Lower lobe of right lung (tissue), 2 donors: ENCODE results near the gene DKK3. TPM values are rescaled to one million over a fixed set of nuclear protein-coding genes. Genes with fewer than 3 reads are reported as not detected.
A peak's percentile ranks its signal among the peaks of the same experiment; 100 is the strongest.

Experiments used
- ATAC-seq, 2 donors: fragments of 200-7000 bp; cut with Tn5 transposase; one replicate each; pipeline ENCODE4 v1.9.1; 2020 to 2022; ENCODE audit warnings: mild to moderate bottlenecking in 2 of 2, moderate library complexity in 2 of 2
- DNase-seq: peaks from one replicate; pipeline ENCODE4 v3.0.0-alpha.2; 2020
- H3K27ac ChIP-seq: fragments of 200-600 bp; one replicate; pipeline ENCODE4 v1.8.0; 2022
- H3K27me3 ChIP-seq: fragments of 200-600 bp; one replicate; pipeline ENCODE4 v1.8.0; 2022; ENCODE audit warnings: low read depth
- H3K36me3 ChIP-seq: fragments of 200-600 bp; one replicate; pipeline ENCODE4 v1.8.0; 2022; ENCODE audit warnings: mild to moderate bottlenecking
- H3K4me1 ChIP-seq: fragments of 200-600 bp; one replicate; pipeline ENCODE4 v1.8.0; 2022
- H3K4me3 ChIP-seq: fragments of 200-600 bp; one replicate; pipeline ENCODE4 v1.8.0; 2022; ENCODE audit warnings: mild to moderate bottlenecking
- H3K9me3 ChIP-seq: fragments of 200-600 bp; one replicate; pipeline ENCODE4 v1.8.0; 2022
- intact Hi-C: fragments of 100-400 bp; cut with DNase I; formaldehyde crosslinking; loops from one replicate; pipeline ENCODE4 v1.11.0; 2022
- total RNA-seq: library from RNA; stranded (reverse); fragmentation: NEBNext Ultra II Directional; extraction: Animal tissue kit (Norgen Biotek cat#: 25700); gene quantifications from one replicate; pipeline ENCODE4 v1.2.1, GENCODE V29; 2021
- TF ChIP-seq, protein P1 (sequence below): fragments of 200-600 bp; IDR thresholded peaks from one replicate; pipeline ENCODE4 v1.8.0; 2022; ENCODE audit warnings: antibody characterized with exemption, mild to moderate bottlenecking
- donor health status: DM: no; HTN: yes; CAD: no; lungs with severe emphysema.

The DKK3 gene
- total RNA-seq, 1 donor from 2014 or later = 111 TPM

DNA sequence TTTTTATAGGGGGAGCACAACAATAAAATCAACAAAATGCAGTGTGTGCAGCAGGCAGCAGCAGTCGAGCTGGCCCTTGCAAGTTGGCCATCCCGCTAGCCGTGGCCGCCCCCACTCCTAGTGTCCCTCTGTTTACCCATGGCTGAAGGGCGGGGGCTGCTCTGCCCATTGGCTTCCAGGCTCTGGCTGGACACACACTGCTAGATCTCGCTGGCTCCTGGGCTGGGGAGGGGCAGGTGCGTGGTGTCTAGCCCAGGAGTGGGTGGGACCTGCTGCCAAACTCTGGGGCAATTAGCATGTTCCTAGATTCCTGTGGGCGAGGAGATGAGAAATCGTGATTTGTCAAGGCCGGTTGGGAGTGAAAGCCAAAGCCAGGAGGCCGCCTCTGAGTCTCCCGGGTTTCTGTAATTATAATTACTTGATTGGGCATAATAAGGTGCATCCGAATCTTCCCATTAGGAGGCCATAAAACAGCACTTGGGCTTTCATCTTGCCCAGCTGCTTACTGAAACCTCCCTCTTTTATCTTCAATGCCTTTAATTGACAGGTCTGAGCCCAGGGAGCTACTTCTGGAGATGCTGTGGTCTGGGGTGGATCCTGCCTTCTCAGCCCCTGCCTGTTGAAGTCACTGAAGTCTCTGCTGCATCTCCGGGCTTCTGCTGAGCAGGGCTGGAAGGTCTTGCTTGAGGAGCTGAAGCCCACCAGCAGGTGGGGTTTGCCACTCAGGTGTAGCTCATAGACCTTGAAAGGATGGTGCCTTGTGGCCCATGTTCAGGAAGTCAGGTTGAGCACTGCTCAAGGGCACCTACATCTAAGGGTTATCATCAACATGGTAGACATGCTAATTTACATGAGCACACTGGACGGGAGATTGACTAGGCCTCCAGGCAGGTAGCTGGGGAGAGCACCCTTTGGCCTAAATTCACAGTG, 44.5 kb upstream of the DKK3 start:
- peaks cover 11% of the 10 kb centered on the region for H3K4me1 ChIP-seq
- intact Hi-C loops = no loop called here
- DNase-seq (no peak), ATAC-seq (no peak)
- TF ChIP-seq, protein P1, sequence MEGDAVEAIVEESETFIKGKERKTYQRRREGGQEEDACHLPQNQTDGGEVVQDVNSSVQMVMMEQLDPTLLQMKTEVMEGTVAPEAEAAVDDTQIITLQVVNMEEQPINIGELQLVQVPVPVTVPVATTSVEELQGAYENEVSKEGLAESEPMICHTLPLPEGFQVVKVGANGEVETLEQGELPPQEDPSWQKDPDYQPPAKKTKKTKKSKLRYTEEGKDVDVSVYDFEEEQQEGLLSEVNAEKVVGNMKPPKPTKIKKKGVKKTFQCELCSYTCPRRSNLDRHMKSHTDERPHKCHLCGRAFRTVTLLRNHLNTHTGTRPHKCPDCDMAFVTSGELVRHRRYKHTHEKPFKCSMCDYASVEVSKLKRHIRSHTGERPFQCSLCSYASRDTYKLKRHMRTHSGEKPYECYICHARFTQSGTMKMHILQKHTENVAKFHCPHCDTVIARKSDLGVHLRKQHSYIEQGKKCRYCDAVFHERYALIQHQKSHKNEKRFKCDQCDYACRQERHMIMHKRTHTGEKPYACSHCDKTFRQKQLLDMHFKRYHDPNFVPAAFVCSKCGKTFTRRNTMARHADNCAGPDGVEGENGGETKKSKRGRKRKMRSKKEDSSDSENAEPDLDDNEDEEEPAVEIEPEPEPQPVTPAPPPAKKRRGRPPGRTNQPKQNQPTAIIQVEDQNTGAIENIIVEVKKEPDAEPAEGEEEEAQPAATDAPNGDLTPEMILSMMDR = no peak
- H3K27me3 ChIP-seq = no peaks in the 10 kb centered on the region
- no peaks in the 10 kb centered on the region for H3K36me3 ChIP-seq
- no peak overlapping the region for H3K27ac ChIP-seq
- no peaks in the 10 kb centered on the region for H3K9me3 ChIP-seq
- no peak overlapping the region for H3K4me3 ChIP-seq

DNA sequence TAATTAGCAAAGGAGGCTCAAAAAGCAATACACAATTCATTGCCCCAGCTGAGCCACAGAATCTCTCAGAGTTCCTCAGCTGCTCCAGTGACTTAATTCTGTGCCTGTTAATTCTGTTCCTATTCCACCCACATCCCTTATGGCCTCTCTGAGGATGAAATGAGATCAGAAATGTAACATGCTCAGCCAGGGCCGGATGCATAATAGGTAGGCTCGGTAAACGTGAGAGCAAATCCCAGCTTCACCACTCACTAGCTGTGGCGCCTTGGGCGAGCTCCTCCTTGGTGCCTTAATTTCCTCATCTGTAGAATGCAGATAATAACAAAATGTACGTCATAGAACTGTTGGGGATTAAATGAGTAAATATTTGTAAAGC, 42.8 kb upstream of the DKK3 start:
- no peak overlapping the region for H3K4me3 ChIP-seq
- no peaks in the 10 kb centered on the region for H3K36me3 ChIP-seq
- H3K27ac ChIP-seq = no peak overlapping the region
- no peaks in the 10 kb centered on the region for H3K27me3 ChIP-seq
- peaks cover 20% of the 10 kb centered on the region for H3K4me1 ChIP-seq
- no peak for DNase-seq
- TF ChIP-seq, protein P1 = no peak
- peak in 1 of 2 donors; percentile 52 for ATAC-seq
- H3K9me3 ChIP-seq = no peaks in the 10 kb centered on the region
- intact Hi-C loops = no loop called here

DNA sequence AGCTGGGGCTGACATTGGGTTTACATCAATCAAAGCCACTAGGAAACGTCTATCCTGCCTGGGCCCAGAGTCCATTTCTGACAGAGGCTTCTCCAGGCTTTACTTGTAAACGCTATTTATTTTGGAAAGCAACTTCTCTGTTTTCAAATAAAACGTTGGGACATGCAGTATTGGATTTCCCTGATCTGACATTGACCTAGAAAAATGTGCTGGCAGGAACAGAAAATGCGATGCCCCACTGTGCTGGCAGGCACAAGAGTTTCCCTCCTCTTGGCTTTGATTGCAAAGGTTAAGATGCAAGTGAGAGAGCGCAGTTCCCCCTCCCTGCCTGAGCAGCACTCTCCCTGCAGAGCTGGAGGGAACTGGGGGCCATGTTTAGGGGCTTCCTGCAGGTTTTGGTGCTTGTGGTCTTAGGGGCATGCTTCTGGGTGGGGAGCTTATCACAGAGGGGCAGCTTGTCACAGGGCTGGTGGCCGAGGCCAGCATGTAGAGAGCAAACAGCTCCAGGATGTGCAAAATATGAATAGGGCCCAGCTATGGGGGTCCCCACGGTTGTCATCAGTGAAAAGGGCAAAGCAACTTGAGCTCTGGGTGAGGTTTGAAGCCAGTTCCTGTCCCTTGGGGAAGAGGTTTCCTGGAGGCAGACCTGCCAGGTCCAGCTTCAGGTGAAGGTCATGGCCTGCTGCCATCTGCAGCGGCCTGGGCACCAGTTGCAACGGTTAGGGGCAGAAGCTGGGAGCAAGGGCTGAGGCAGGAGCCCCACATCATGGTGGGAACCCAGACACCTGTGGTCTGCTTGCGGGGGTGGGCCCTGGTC, 42.3 kb upstream of the DKK3 start:
- Histone ChIP-seq H3K27ac (no peak overlapping the region), H3K4me1 (peaks cover 20% of the 10 kb centered on the region), H3K27me3 (no peaks in the 10 kb centered on the region), H3K4me3 (no peak overlapping the region), H3K36me3 (no peaks in the 10 kb centered on the region), H3K9me3 (no peaks in the 10 kb centered on the region)
- intact Hi-C loops = no loop called here
- TF ChIP-seq, protein P1 = no peak
- ATAC-seq (no peak), DNase-seq (no peak)

DNA sequence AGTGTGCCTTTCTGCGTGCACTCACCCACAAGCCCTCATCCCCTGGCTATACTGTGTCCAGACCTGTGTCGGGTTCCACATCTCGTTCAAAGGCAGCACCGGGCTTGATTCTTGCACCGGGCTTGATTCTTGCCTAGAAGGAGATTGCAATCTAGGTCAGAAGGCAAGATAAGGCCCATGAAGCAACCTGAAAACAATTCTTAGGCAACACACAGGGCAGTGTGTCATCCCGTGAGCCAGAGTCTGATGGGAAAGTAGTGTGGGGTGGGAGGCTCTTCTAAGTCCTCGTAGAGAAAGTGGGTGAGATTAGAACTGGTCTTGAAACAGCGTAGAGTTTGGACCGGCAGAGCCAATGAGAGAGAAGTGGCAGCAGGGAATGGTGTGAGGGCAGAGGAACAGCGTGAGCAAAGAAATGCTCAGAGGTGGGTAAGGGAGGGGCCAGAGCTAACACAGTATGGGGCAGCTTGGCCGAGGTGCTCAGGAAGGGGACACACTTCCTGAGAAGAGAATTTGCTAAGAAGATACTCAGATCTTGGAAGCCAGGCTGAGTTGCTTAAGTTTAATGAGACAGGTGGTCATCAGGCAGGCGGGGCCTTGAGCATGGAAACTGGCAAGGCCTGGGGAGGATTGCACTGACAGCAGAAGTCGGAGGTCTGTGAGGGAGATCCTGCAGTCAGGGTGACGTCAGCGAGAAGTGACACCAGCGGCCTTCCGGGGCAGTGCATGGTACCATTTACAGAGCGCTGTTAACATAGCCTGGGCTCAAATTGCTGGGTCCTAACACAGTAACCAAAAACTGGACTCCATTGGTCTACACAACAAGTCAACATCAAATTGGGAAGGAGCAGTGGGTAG, 40.7 kb upstream of the DKK3 start:
- peaks cover 29% of the 10 kb centered on the region for H3K4me1 ChIP-seq
- no peak overlapping the region for H3K27ac ChIP-seq
- TF ChIP-seq, protein P1 = no peak
- no peak for ATAC-seq
- no peaks in the 10 kb centered on the region for H3K27me3 ChIP-seq
- intact Hi-C loops = loop anchor here (10.0 kb wide), 1 partner anchor 236 kb away; no protein-coding TSS in a partner anchor
- H3K9me3 ChIP-seq = no peaks in the 10 kb centered on the region
- no peaks in the 10 kb centered on the region for H3K36me3 ChIP-seq
- DNase-seq = no peak
- no peak overlapping the region for H3K4me3 ChIP-seq

DNA sequence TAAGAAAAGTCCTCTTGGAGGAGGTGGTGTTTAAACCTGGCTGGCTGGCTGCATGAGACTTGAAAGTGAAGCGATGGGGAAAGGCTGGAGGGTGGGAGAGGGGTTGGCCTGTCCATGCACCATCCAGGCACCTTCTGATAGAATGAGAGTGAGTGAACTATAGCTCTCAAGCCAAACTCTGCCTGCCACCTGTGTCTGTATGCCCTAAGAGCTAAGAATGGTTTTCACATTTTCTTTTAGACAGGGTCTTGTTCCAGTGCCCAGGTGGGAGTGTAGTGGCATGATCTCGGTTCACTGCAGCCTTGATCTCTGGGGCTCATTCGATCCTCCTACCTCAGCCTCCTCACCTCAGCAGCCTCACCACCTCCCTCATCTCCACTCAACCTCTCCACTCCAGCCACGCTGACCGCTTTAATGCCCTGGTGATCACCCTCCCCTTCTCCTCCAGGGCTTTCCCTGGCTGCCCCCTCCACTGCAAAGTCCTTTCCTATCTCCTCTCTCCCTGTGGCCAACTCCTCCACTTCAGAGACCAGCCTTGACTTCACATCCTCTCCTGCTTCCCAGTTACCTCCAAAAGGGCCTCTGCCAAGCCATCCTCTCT, 38.3 kb upstream of the DKK3 start:
- DNase-seq = no peak
- Histone ChIP-seq H3K27me3 (no peaks in the 10 kb centered on the region), H3K4me3 (no peak overlapping the region), H3K9me3 (no peaks in the 10 kb centered on the region), H3K4me1 (peaks cover 38% of the 10 kb centered on the region), H3K27ac (no peak overlapping the region), H3K36me3 (no peaks in the 10 kb centered on the region)
- TF ChIP-seq, protein P1 = no peak
- no peak for ATAC-seq
- intact Hi-C loops = loop anchor here (10.0 kb wide), 1 partner anchor 238 kb away; no protein-coding TSS in a partner anchor
